Breast epithelium (tissue), 3 donors: ENCODE measurements around the gene ROMO1.

ENCODE experiments used
- POLR2A ChIP-seq: fragments of 450-650 bp; IDR thresholded peaks from one replicate; pipeline ENCODE4 v1.6.1; 2016; ENCODE audit warnings: antibody characterized with exemption, mild to moderate bottlenecking, moderate library complexity
- TF ChIP-seq, protein P1 (sequence below), 3 donors: fragments of 450-650 bp; IDR thresholded peaks; one replicate each; pipeline ENCODE4 v1.5.1; 2016 to 2017; ENCODE audit warnings: antibody characterized with exemption in 3 of 3, mild to moderate bottlenecking in 3 of 3, moderate library complexity in 3 of 3

DNA sequence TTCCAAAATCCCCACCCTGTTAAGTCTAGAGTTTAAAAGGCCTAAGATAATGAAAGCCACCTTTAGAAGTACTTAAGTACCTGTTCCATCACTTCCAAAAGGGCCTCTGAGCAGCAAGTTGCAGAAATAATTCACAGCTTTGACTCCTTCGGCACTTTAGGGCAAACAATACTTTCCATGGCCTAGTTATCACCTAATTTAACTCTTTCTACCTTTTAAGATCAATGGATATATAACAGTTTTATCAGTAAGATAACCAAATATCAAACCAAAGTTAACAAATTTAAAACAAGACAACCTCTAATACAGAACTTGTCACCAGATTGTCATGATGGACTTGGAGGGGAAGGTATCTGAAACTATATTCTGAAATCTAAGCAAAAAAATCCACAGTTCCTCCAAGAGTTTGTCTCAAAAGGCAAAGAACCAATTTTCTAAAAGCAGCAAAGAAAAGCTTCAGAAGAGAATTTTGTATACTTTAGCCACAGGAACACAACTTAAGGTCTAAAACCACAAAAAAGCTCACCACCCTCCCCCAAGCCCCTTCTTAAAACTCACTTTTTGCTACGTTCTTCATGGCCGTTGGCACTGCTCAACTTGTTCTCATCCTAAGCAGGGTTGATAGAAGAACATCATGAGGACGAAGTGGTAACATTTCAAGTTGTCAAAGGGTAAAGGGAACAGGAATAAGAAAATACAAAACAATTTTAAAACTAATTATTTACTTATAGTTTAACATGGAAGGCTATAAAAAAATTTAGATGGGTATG, 39.4 kb downstream of the ROMO1 start:
- no peak for TF ChIP-seq POLR2A
- TF ChIP-seq, protein P1, sequence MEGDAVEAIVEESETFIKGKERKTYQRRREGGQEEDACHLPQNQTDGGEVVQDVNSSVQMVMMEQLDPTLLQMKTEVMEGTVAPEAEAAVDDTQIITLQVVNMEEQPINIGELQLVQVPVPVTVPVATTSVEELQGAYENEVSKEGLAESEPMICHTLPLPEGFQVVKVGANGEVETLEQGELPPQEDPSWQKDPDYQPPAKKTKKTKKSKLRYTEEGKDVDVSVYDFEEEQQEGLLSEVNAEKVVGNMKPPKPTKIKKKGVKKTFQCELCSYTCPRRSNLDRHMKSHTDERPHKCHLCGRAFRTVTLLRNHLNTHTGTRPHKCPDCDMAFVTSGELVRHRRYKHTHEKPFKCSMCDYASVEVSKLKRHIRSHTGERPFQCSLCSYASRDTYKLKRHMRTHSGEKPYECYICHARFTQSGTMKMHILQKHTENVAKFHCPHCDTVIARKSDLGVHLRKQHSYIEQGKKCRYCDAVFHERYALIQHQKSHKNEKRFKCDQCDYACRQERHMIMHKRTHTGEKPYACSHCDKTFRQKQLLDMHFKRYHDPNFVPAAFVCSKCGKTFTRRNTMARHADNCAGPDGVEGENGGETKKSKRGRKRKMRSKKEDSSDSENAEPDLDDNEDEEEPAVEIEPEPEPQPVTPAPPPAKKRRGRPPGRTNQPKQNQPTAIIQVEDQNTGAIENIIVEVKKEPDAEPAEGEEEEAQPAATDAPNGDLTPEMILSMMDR (IDR thresholded peaks at IDR 0.05), result no peak
